DMS 273 (cell line): Measurements from ENCODE around the gene FAH.

Source experiments
- DNase-seq: peaks from one replicate; lab custom pipeline; 2025; ENCODE audit not compliant: unreplicated experiment; lab: John Stamatoyannopoulos, UW

The FAH gene

GRCh38 chr15:80194186-80194585, 41.4 kb downstream of the FAH start:
- no peak for DNase-seq

- no peak for DNase-seq
Observed at GRCh38 chr15:80194914-80195313, 42.1 kb downstream of the FAH start.

DNA sequence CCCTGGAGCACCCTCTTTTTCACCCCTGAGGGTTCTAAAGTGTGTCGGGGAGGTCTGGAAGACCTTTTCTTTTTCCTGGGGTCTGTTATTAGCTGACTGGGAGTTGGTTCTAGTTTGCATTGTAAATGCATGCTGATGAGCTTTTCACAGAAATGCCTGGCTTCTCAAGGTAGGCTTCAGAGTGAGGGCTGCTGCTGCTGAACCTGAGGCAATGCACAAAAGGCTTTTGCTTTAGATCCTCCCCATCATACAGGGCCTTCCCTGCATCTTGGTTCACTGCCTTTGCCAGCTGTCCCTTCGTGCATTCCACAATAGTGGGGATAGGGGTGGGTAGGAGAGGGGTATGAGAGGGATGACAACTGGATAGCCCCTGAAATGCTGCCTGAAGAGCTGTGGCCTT, 46.6 kb downstream of the FAH start:
- no peak for DNase-seq

DNA sequence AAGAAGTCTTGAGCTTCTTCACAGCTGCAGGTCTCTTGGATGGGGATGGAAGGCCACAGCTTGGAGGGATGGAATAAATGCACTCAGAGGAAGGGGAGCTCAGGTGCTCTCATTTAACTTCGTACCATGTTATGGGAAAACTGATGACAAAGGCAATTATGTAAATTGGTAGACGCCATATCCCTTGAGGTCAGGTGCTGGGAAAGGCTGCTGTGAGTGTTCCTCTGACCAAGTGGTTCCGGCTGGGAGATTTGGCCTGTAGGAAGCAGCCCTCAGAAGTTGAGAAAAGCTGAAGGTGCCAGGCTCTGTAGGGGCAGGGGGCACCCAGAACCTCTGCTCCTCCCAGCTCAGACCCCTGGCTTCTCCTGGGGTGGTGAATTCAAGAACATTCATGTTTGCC, 47.1 kb downstream of the FAH start:
- DNase-seq = no peak

DNA sequence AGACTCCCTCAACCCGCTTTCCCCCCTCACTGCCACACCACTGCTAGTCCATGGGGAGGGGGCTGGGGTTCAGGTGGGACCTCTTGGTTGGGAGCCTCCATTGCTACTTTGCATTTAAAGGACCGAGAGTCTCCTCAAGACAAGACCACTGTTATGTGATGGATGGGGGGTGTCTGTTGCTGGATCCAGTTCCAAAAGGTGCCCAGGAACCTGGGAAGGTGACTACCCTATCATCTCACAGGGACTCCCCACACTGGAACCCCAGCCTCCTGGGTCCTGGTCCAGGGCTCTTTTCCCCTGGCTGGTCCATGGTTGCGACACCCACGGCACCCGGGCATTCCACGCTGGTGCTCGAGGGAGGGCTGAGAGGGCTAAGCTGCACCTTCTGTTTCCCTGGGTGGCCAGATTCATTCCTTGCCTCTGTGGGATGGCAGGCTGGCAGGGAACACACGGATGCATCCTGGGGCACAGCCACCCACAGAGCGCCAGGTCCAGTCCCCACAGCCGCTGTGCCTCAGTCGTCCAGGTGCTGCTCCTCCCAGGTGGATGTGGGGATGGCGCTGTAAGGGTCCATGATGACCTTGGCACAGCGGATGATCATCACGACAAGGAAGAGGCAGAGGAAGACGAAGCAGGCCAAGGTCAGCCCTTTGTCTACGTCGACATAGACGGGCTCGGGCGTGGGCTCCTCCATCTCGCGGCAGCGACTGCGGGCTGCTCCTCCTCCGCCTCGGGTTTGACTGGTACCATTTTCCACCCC, 48.6 kb downstream of the FAH start:
- no peak for DNase-seq

GRCh38 chr15:80202016-80202315, 49.2 kb downstream of the FAH start:
- DNase-seq = no peak

- no peak for DNase-seq
Observed at GRCh38 chr15:80202641-80203360, 50.0 kb downstream of the FAH start.

DNA sequence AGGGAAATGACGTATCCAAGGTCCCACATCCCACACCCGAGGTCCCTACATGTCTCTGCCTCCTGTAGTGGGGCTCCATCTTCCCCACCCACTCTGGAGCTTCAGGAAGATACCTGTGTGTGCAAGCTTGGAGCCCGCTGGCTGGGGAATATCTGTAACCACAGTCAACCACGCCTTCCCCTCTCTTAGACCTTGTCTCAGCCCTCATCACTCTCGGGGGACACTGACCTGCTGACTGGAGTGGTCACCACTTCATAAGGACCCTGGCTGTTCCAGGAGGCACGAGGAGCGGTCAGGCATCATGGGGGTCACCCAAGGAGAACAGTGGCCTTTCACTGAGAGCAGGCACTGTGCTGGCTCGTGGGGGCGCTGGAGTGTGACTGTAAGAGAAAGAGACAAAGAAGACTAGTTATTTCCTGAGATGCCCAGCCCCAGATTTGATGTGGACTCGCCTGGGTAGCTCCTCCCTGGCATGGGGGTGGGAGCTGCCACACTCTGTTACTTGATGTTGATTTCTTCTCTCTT, 50.6 kb downstream of the FAH start:
- DNase-seq = no peak

- no peak for DNase-seq
Observed at GRCh38 chr15:80204231-80204630, 51.4 kb downstream of the FAH start.

- no peak for DNase-seq
Observed at GRCh38 chr15:80207887-80208286, 55.1 kb downstream of the FAH start.

DNA sequence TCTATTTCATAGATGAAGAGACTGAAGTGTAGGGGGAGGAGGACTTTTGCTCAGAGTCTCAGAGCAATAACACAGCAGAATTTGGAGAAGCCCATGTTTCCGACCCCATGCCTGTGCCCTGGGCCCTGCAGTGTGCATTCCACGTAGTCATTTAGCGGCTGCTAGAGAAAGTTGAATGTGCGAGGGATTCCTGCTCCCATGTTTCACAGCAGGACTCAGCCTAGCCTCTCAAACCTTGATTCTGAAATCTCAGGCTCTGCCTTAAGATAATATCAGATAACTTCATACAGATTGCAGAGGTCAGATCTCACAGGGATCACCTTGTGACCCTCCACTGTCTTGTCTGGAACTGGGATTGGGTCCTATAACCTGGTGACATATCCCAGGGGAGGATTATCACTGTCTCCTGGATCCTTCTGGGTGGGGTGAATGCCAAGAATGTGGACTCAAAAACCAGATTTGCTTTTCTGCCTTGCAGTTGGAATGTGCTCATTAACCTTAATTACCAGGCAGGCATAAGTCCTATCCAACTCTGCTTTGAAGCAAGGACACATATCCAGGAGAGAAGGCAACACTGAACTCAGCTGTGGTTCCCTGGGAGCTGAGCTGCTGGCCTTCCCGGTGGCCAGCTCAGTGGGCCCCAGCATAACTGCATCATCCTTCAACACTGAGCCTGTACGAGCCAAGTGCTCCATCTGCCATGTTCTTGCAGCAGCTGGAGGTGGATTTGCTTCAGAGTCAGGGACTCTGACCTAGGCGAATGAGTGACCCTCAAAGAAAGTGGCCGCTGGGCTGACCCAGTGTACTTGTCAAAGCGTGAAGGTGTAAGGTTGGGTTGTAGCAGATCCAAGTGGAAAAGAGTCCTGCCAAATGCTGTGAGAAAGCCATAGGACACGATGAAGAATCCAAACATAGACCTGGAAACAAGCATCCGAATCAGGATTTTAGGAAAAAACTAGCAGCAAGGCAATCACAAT, 56.2 kb downstream of the FAH start:
- peak; percentile 32 for DNase-seq

DNA sequence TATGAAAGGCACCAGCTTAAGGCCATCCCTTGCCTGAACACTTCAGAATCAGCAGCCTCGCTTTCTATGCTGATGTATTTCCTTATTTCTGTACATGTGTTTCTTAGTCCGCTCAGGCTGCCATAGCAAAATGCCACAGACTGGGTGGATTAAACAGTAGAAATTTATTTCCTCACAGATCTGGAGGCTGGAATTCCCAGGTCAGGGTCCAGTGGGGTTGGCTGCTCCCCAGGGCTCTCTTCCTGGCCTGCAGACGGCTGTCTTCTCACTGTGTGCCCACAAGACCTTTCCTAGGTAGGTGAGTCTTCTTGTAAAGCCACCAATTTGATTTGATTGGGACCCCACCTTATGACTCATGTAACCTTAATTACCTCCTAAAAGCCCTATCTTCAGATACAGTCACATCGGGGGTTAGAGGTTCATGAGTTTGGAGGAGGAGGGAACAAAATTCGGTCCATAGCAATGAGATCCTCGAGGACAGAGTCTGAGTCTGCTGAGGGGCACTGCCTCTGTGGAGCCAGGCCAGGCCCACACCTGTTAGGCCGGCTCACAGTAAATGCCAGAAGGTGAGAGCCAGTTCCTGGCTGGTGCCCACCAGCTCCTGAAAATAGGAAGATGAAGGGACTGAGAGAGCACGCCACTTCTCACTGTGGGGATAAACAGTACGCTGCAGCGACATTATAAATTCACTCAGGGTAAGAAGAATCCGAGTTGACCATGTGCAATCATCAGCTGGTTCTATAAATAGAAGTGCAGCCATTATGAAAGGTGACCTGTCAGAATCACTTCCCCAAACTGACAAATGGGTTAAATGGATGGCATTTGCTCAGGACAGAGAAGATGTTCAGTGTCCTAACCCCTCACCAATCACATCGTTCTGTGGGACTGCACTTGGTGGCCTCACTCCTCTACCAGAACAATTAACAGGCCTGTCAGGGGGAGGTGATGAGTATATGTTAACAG, 58.1 kb downstream of the FAH start:
- no peak for DNase-seq

DNA sequence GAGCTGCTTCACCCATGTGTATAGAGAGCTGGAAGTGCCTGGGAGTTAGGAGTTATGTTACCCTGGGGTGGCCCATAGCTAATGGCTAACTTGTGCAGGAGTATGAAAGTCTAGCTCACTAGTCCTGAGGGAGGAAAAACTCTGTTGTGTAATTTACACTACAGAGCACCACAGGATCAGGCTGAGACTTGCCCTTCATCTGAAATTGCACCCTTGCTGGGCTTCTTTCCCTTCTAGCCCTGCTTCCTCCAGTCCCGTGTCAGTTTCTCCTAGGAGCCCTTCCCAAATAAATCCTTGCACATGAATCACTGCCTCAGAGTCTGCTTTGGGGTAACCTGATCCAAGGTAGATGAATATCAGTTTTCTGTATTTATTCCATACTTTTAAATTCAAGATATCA, 59.2 kb downstream of the FAH start:
- DNase-seq = no peak

GRCh38 chr15:80214910-80215309, 62.1 kb downstream of the FAH start:
- no peak for DNase-seq

DNA sequence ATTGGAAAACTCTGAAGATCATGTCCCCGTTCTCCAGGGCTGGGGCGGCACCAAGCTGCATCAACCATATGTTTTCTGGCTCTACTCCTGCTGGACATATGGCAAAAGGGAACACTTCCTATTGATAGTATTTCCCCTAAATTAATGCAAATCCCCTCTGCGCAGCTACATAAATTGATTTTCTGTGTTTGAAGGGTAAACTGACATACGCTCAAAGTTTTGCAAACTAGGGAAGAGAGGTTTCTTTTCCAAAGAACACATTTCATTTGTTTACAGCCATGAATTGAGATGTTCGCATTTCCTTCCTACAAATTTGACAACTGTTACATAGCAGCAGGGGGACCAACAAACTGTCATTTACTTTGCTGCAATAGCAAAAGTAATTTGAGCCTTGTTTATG, 63.3 kb downstream of the FAH start:
- peak; percentile 35 for DNase-seq

- no peak for DNase-seq
Observed at GRCh38 chr15:80216911-80217310, 64.1 kb downstream of the FAH start.

- no peak for DNase-seq
Observed at GRCh38 chr15:80217327-80217900, 64.6 kb downstream of the FAH start.

- DNase-seq = no peak
Observed at GRCh38 chr15:80219955-80220354, 67.2 kb downstream of the FAH start.

DNA sequence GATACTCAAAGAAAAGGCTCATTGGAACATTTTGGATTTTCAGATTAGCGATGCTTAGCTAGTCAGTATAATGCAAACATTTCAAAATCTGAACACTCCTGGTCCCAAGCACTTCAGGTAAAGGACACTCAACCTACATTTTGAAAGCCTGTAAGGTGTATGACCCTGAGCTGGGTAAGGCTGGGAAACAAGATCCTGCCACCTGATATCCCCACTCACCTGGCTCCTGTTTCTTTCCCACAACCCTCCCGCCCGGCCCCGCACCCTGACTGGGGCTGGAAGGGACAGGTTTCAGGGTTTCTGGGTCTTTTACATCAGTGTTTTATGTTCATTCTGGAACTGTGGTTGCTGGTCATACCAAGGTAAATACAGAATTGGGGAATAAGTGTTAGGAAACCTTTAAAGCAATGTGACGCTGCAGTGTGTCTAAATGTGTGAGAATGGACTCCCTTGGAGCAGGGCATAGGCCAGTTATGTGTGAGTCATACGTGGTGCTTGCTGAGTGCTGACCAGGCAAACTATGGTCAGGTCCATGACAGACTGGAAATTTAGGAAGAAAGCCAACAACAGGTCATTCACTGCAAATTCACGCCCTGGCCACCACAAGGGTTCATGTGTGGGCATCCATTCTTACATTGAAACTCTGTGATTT, 76.3 kb downstream of the FAH start:
- no peak for DNase-seq
